Hepatic stellate cell (primary cell): ENCODE results near the gene NDUFA12.

ENCODE experiments used
- DNase-seq: peaks from one replicate; pipeline ENCODE4 v3.0.0; 2011; ENCODE audit warnings: low spot score

The NDUFA12 gene

GRCh38 chr12:94980577-94980976 lies 22.9 kb downstream of the NDUFA12 start:
- DNase-seq: no peak

- DNase-seq: no peak
Observed at GRCh38 chr12:94979941-94980340, 23.6 kb downstream of the NDUFA12 start.

DNA sequence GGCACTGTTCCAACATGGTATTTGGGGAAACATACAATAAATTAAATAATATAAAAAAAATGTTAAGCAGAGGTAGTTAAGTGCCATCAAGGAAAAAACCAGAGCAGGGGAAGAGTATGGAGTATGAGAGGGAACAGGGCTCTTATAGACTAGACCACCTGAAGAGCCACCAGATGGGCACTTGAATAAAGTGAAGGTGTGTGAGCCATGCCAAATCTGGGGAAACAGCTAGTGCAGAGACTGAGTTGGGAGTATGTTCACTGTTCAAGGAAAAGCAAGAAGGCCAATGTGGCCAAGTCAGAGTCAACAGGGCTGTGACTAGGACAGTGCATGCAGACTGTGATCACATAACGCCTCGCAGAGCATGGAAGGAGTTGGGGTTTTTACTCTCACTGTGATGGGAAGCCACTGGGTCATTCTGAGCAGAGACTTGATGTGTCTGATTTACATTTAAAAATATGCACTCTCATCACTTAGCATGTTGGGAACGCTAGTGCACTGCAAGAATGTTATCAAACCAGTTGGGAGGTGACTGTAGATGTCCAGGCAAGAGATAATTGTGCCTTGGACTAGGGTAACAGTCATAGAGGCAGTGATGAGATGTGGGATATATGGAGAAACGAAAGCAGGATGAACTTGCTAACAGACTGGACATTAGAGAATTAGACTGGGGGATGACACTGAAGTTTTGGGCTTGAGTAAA lies 25.6 kb downstream of the NDUFA12 start:
- no peak for DNase-seq

- no peak for DNase-seq
Observed at GRCh38 chr12:94973221-94973620, 30.3 kb downstream of the NDUFA12 start.

GRCh38 chr12:94972795-94973194 lies 30.7 kb downstream of the NDUFA12 start:
- no peak for DNase-seq

- no peak for DNase-seq
Observed at GRCh38 chr12:94971923-94972322, 31.6 kb downstream of the NDUFA12 start.

DNA sequence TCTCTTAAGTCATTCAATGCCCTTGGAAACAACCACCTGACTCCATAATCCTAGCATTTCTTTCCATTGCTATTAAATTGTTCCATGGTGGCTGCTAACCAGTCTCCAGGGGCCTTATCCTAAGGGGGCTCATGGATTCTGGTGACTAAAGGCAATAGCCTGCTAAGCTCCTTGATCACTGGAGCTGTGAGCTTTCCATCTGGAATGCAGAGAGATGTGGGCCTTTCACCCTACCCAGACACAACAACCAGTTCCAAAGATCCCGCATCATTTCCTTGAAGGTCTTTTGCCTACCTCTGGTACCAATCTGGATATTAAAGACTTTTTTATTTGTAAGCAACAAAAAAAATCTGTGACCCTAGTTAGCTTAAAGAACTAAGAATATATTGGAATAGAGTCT lies 32.9 kb downstream of the NDUFA12 start:
- no peak for DNase-seq

GRCh38 chr12:94969424-94969823 lies 34.1 kb downstream of the NDUFA12 start:
- DNase-seq: no peak

GRCh38 chr12:94965982-94966630 lies 37.4 kb downstream of the NDUFA12 start:
- DNase-seq: no peak

DNA sequence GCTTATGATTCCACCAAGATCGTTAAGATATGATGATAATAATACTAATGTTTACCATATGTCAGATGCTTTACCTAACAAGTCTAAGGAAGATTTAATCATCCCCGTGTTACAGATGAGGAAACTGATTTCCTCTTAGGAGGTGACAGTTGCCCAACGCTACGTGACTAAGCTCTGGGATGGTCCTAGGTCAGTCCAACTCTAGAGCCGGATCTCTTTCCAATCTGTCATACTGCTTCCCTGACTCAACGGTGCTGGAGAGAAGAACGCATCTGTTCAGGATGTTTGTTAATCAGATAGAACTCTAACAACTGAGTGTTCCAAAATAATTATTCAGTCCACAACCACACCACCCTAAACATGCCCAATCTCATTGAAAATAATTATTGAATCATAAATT lies 39.8 kb downstream of the NDUFA12 start:
- DNase-seq: no peak

- no peak for DNase-seq
Observed at GRCh38 chr12:94962670-94963069, 40.8 kb downstream of the NDUFA12 start.

DNA sequence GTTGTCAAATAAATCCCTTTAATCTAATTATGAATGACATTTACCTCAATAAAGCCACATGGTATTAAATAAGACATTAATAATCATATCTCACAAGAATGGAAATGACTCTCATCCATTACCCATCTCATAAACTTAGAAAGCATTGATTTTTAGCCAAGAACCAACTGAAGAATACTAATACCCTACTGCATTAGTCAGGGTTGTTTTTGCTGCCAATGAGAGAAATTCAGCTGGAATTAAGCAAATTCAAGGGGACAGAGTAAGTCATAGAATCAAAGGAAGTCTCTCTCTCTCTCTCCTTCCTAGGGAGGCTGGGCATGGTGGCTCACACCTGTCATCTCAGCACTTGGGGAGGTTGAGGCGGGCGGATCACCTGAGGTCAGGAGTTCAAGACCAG lies 41.6 kb downstream of the NDUFA12 start:
- no peak for DNase-seq

DNA sequence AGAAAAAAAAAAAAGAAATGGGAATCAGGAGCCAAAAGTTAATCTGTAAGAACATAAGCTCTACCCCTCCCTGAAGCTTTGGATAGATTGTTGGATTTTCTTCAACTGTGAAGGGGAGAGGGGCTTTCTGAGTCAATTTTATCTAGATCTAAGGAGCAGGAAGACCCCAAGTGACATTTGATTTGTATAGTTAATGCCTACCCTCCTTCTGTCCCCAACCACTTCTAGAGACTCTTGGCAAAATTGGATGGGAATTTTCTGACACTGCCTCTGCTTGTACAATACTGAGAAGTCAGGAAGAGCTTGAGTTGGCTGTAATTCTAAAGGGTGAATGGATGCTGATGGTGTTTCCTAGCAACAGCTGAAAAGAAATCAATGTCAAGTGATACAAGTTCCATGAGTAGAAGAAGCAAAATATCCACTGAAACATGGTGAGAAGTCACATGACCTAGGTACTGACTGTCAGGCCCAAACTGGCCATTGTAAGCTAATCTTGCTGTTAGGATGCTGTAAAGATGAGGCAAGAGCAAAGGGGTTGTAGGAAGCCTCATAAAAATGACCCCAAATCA lies 42.2 kb downstream of the NDUFA12 start:
- no peak for DNase-seq

- no peak for DNase-seq
Observed at GRCh38 chr12:94957006-94957405, 46.5 kb downstream of the NDUFA12 start.

GRCh38 chr12:94954948-94955592 lies 48.4 kb downstream of the NDUFA12 start:
- DNase-seq: no peak

GRCh38 chr12:94954029-94954685 lies 49.3 kb downstream of the NDUFA12 start:
- DNase-seq: no peak

GRCh38 chr12:94952325-94952724 lies 51.2 kb downstream of the NDUFA12 start:
- no peak for DNase-seq

DNA sequence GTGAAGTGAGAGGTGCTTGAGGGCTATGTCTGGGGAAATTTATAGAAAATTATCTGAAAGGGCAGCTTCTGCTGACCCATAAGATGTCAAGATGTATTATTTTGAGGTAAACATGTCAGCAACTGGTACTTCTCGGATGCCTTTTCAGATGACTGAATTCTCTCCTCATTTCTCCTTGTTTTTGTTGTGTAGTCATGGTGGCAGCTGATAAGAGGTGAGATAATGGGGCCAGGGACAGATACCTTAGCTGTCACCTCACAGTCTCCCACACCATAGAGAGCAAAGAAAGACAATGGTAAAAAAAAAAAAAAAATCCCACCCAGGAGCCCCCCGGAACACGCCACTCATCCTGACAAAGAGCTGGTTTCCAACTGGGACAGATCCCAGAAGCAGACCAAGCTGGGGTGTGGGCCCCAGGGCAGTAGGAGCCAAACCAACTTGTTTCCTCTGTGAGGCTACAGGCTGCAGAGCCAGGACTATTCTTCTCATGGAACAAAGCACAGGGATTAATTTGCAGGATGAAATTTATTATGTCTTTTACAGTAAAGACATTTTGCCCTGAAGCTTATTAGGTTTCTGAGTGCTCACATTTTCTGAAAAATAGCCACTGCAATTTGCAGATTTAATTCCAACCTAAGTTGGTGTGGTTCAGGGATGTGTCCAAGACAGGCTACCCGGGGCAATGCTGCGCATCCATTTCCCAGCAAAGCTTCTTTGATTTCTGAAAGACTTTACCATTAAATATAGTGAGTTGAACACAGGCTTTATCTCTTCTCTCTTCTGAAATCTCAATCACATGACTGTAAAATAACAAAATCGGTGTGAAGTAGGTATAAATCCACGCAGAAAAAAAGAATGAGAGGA lies 52.2 kb downstream of the NDUFA12 start:
- DNase-seq: no peak

DNA sequence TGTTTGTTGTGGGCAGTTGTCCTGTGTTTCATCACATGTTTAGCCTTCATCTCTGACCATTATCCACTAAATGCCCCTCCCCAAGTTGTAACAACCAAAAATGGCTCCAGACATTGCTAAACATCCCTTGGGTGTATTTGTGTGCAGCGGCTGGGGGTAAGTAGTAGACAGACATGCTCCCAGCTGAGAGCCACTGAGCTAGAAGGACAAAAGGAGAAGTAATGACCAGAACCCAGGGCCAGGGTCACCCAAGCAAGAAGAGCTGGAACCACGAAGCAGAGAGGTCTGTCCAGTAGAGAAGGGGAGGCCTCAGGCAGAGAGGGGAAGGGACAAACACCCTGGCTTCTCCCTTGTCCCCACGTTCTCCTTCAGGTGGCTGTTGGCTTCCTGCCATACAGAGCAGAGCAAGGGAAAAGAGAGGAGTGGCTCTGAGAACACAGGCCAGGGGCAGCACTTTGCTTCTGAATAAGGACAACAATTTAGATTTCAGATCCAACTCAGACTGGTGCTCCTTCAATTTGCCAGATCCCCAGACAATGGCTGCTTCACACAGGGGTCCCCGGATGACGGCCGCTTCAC lies 55.2 kb downstream of the NDUFA12 start:
- DNase-seq: no peak

DNA sequence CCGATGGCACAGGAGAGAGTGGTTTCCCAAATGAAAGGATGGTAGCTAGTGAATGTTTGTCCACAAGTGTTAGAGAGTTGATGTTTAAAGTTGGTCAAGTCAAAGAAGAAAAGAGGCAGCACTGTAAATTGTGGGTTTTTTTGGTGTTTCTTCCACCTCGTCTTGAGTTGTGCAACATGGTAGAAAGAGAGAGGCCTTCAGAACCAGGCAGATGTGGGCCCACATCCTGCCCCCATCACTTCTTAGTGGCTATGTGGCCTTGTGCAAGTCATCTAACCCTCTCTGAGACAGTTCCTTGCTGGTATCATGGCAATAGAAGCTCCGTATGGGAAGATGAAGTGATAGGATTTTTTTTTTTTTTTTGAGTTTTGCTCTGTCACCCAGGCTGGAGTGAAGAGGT lies 60.8 kb downstream of the NDUFA12 start:
- DNase-seq: no peak

GRCh38 chr12:94941440-94941862 lies 62.0 kb downstream of the NDUFA12 start:
- peak; percentile 81 for DNase-seq
